ENCODE measurements around the gene ZNF398.

GRCh38 chr7:149217570-149217969, 70.3 kb downstream of the ZNF398 start:
- TF ChIP-seq POLR2AphosphoS5 (IDR thresholded peaks at IDR 0.05; ENCODE audit: low read depth) (no peak), GABPA (IDR thresholded peaks at IDR 0.05; ENCODE audit: low read depth) (no peak), REST (IDR thresholded peaks at IDR 0.05; ENCODE audit: insufficient replicate concordance, low read depth) (no peak), CTCF (IDR thresholded peaks at IDR 0.05; ENCODE audit: insufficient read depth, low read length) (no peak)

Data from HL-60 (cell line).